Neural cell (in vitro differentiated cells): ENCODE data around the gene ARHGEF11. TPM values are rescaled to one million over a fixed set of nuclear protein-coding genes. Genes with fewer than 3 reads are reported as not detected.

Source experiments
- H2AFZ ChIP-seq: fragments of 200-600, 300-800 bp; sonication (generic), shearing (Covaris generic); 2 replicates; pipeline ENCODE4 v1.6.0; 2014; ENCODE audit warnings: low read depth, mild to moderate bottlenecking, antibody characterized with exemption, low read length, moderate library complexity
- H3F3A ChIP-seq: fragments of 200-600 bp; shearing (Covaris generic); 2 replicates; pipeline ENCODE4 v1.6.1; 2016; ENCODE audit warnings: mild to moderate bottlenecking, moderate library complexity, mixed read lengths, antibody characterized with exemption, low read length; ENCODE audit not compliant: insufficient read depth, poor library complexity, severe bottlenecking
- H3K27ac ChIP-seq: fragments of 200-600, 300-800 bp; sonication (generic), shearing (Covaris generic); 2 replicates; pipeline ENCODE4 v1.5.1; 2014; ENCODE audit warnings: mild to moderate bottlenecking, low read length, moderate library complexity
- H3K27me3 ChIP-seq: fragments of 300-800, 200-600 bp; sonication (generic), shearing (Covaris generic); 2 replicates; pipeline ENCODE4 v1.6.0; 2014; ENCODE audit warnings: mild to moderate bottlenecking, low read depth, low read length, moderate library complexity; ENCODE audit not compliant: insufficient read depth
- H3K36me3 ChIP-seq: fragments of 300-800, 200-600 bp; sonication (generic), shearing (Covaris generic); 2 replicates; pipeline ENCODE4 v1.5.1; 2014; ENCODE audit warnings: mild to moderate bottlenecking, antibody characterized with exemption, low read length, moderate library complexity; ENCODE audit not compliant: insufficient read depth
- H3K4me2 ChIP-seq: fragments of 300-800, 200-600 bp; sonication (generic), shearing (Covaris generic); 2 replicates; pipeline ENCODE4 v1.6.0; 2014; ENCODE audit warnings: mild to moderate bottlenecking, low read length
- H3K4me3 ChIP-seq: fragments of 300-800, 200-600 bp; sonication (generic), shearing (Covaris generic); 2 replicates; pipeline ENCODE4 v1.5.1; 2014; ENCODE audit warnings: mild to moderate bottlenecking, low read length, moderate library complexity
- H3K79me2 ChIP-seq: fragments of 200-600 bp; shearing (Covaris generic); replicated peaks from 2 replicates; pipeline ENCODE4 v1.6.0; 2014; ENCODE audit warnings: mild to moderate bottlenecking, low read length, moderate library complexity; ENCODE audit not compliant: insufficient read depth
- H3K9ac ChIP-seq: fragments of 300-800, 200-600 bp; sonication (generic), shearing (Covaris generic); 2 replicates; pipeline ENCODE4 v1.6.1; 2016; ENCODE audit warnings: mild to moderate bottlenecking, low read length, mixed read lengths
- H3K9me2 ChIP-seq: fragments of 200-600 bp; shearing (Covaris generic); 2 replicates; pipeline ENCODE4 v1.6.1; 2016; ENCODE audit warnings: mild to moderate bottlenecking, low read length, mixed read lengths; ENCODE audit not compliant: insufficient read depth
- H3K9me3 ChIP-seq: fragments of 200-600, 300-800 bp; sonication (generic), shearing (Covaris generic); 2 replicates; pipeline ENCODE4 v1.6.1; 2016; ENCODE audit warnings: mild to moderate bottlenecking, mixed run types, low read length, moderate library complexity, mixed read lengths
- H4K20me1 ChIP-seq: fragments of 200-600 bp; shearing (Covaris generic); 2 replicates; pipeline ENCODE4 v1.6.1; 2016; ENCODE audit warnings: mild to moderate bottlenecking, mixed run types; ENCODE audit not compliant: insufficient read depth
- EP300 ChIP-seq: fragments of 450-650 bp; conservative IDR thresholded peaks from 2 replicates; pipeline ENCODE4 v1.6.1; 2014; ENCODE audit warnings: antibody characterized with exemption, mild to moderate bottlenecking, moderate library complexity; ENCODE audit not compliant: poor library complexity, severe bottlenecking
- EZH2 ChIP-seq: fragments of 200-600, 300-800 bp; shearing (Covaris generic), sonication (generic); IDR thresholded peaks from 2 replicates; pipeline ENCODE4 v1.6.1; 2014; ENCODE audit warnings: antibody characterized with exemption, low read length, borderline replicate concordance, mild to moderate bottlenecking; ENCODE audit not compliant: insufficient read depth, poor library complexity, severe bottlenecking
- MXI1 ChIP-seq: fragments of 450-650 bp; conservative IDR thresholded peaks from 2 replicates; pipeline ENCODE4 v1.6.1; 2014; ENCODE audit warnings: antibody characterized with exemption, mild to moderate bottlenecking; ENCODE audit not compliant: poor library complexity, severe bottlenecking
- POLR2AphosphoS5 ChIP-seq: IDR thresholded peaks from 2 replicates; pipeline ENCODE4 v1.6.1; 2012
- RAD21 ChIP-seq: fragments of 450-650 bp; conservative IDR thresholded peaks from 2 replicates; pipeline ENCODE4 v1.6.1; 2014; ENCODE audit warnings: antibody characterized with exemption, mild to moderate bottlenecking, moderate library complexity
- SMC3 ChIP-seq: fragments of 450-650 bp; conservative IDR thresholded peaks from 2 replicates; pipeline ENCODE4 v1.6.1; 2014; ENCODE audit warnings: antibody characterized with exemption, mild to moderate bottlenecking, moderate library complexity; ENCODE audit not compliant: poor library complexity
- TAF1 ChIP-seq: IDR thresholded peaks from 2 replicates; pipeline ENCODE4 v1.6.1; 2012; ENCODE audit warnings: low read depth
- polyA plus RNA-seq: library from polyadenylated mRNA; depleted of rRNA; stranded (reverse); fragments of >200 nt; gene quantifications from 2 replicates; pipeline ENCODE4 v1.2.3, GENCODE V29; 2014
- TF ChIP-seq, protein P1 (sequence below): fragments of 450-650 bp; IDR thresholded peaks from 2 replicates; pipeline ENCODE4 v1.5.1; 2014; ENCODE audit warnings: antibody characterized with exemption, mild to moderate bottlenecking, moderate library complexity; ENCODE audit not compliant: poor library complexity, severe bottlenecking
- TF ChIP-seq, protein P2 (sequence below): IDR thresholded peaks from 2 replicates; pipeline ENCODE4 v1.6.1; 2012; ENCODE audit warnings: borderline replicate concordance

The ARHGEF11 gene
- polyA plus RNA-seq, 1 donor from 2014 or later, result 33.2 TPM

DNA sequence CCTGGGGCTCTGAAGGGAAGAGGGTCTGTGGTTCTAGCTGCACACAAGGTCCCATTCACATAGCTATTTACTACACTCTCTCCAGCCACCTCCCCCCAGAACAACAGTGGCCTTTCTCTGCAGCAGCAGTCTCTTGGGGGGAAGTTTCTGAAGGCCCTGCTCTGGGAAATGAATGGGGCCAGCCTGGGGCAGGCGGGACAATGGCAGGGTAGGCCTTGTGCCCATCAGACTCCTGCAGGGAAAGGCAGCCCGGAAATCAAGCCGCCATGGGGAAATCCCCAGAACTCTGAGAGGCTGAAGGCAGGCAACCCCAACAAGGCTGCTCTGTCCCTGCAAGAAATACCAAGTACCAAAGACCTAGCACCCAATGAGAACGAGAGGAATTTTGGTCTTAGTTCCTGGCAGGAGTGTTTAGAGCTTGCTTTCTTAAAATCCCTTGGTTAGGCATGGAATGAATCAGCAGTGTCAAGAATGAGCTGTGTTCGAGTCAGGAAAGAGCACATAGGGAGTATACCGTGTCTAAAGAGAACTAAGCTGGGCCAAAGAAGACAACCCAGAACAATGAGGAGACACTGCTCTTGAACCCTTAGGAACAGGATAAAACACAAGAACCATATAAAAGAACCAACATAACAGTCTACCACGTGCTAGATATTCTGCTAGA, 11.3 kb downstream of the ARHGEF11 start:
- Histone ChIP-seq H3K9me2 (no peaks in the 10 kb centered on the region), H3K27me3 (no peaks in the 10 kb centered on the region), H3K79me2 (peaks cover 43% of the 10 kb centered on the region), H3K4me3 (no peak overlapping the region), H3K4me2 (no peak overlapping the region), H3K9me3 (no peaks in the 10 kb centered on the region), H3K27ac (no peak overlapping the region), H3K9ac (no peak overlapping the region), H2AFZ (no peak overlapping the region), H3K36me3 (no peaks in the 10 kb centered on the region), H4K20me1 (no peaks in the 10 kb centered on the region), H3F3A (no peaks in the 10 kb centered on the region)
- TF ChIP-seq, protein P1, sequence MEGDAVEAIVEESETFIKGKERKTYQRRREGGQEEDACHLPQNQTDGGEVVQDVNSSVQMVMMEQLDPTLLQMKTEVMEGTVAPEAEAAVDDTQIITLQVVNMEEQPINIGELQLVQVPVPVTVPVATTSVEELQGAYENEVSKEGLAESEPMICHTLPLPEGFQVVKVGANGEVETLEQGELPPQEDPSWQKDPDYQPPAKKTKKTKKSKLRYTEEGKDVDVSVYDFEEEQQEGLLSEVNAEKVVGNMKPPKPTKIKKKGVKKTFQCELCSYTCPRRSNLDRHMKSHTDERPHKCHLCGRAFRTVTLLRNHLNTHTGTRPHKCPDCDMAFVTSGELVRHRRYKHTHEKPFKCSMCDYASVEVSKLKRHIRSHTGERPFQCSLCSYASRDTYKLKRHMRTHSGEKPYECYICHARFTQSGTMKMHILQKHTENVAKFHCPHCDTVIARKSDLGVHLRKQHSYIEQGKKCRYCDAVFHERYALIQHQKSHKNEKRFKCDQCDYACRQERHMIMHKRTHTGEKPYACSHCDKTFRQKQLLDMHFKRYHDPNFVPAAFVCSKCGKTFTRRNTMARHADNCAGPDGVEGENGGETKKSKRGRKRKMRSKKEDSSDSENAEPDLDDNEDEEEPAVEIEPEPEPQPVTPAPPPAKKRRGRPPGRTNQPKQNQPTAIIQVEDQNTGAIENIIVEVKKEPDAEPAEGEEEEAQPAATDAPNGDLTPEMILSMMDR, result no peak
- TF ChIP-seq TAF1, result no peak

DNA sequence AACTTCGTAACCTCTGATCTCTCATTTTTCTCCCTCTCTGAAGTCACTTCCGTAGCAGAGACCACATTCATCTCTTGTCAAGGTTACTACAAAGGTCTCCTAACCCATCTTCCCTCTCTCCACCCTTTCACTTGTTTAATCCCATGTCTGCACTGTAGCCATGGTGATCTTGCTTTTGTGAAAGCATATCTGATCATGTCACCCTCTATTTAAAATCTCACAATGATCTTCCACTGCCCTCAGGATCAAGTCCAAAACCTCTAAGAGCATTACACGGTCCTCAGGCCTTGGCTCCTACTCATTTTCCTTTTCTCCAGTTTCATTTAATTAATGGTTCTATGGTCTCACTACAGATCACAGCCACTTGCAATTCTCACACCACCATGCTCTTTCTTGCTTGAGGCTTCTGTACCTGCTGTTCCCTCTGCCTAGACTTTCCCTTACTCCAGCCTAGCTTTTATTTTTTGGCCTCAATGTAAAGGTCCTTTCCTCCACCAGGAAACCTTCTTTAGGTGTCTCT, 12.1 kb downstream of the ARHGEF11 start:
- H3K9me3 ChIP-seq, result no peaks in the 10 kb centered on the region
- H3K79me2 ChIP-seq, result peaks cover 39% of the 10 kb centered on the region
- no peak overlapping the region for H3K9ac ChIP-seq
- no peaks in the 10 kb centered on the region for H3F3A ChIP-seq
- no peak overlapping the region for H3K27ac ChIP-seq
- H2AFZ ChIP-seq, result no peak overlapping the region
- no peaks in the 10 kb centered on the region for H3K9me2 ChIP-seq
- H3K4me3 ChIP-seq, result no peak overlapping the region
- no peak overlapping the region for H3K4me2 ChIP-seq
- TF ChIP-seq SMC3 (no peak), POLR2AphosphoS5 (no peak), RAD21 (no peak), MXI1 (no peak), EP300 (no peak), TAF1 (no peak), EZH2 (no peak)
- TF ChIP-seq, protein P2, sequence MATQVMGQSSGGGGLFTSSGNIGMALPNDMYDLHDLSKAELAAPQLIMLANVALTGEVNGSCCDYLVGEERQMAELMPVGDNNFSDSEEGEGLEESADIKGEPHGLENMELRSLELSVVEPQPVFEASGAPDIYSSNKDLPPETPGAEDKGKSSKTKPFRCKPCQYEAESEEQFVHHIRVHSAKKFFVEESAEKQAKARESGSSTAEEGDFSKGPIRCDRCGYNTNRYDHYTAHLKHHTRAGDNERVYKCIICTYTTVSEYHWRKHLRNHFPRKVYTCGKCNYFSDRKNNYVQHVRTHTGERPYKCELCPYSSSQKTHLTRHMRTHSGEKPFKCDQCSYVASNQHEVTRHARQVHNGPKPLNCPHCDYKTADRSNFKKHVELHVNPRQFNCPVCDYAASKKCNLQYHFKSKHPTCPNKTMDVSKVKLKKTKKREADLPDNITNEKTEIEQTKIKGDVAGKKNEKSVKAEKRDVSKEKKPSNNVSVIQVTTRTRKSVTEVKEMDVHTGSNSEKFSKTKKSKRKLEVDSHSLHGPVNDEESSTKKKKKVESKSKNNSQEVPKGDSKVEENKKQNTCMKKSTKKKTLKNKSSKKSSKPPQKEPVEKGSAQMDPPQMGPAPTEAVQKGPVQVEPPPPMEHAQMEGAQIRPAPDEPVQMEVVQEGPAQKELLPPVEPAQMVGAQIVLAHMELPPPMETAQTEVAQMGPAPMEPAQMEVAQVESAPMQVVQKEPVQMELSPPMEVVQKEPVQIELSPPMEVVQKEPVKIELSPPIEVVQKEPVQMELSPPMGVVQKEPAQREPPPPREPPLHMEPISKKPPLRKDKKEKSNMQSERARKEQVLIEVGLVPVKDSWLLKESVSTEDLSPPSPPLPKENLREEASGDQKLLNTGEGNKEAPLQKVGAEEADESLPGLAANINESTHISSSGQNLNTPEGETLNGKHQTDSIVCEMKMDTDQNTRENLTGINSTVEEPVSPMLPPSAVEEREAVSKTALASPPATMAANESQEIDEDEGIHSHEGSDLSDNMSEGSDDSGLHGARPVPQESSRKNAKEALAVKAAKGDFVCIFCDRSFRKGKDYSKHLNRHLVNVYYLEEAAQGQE, result no peak
- TF ChIP-seq, protein P1, result no peak
- no peaks in the 10 kb centered on the region for H3K27me3 ChIP-seq
- no peaks in the 10 kb centered on the region for H4K20me1 ChIP-seq
- H3K36me3 ChIP-seq, result no peaks in the 10 kb centered on the region
